AG04449 (cell line): ENCODE results near the gene NISCH.

Experiments
- CTCF ChIA-PET: fragments of 350-600 bp; formaldehyde crosslinking; extraction: SDS; loops from one replicate; lab custom pipeline; 2021; ENCODE audit warnings: antibody characterized with exemption; lab: Yijun Ruan, JAX
- POLR2A ChIA-PET: fragments of 400-600, 350-600 bp; formaldehyde crosslinking; extraction: SDS; loops from one replicate; lab custom pipeline; 2020; ENCODE audit warnings: antibody characterized with exemption, inconsistent platforms; lab: Yijun Ruan, JAX
- DNase-seq: peaks from one replicate; pipeline ENCODE4 v3.0.0-alpha.2; 2010; ENCODE audit warnings: low read depth, low spot score
- H3K4me3 ChIP-seq: 2 replicates; pipeline ENCODE4 v1.5.1; 2011; ENCODE audit warnings: low read depth, mild to moderate bottlenecking, control low read depth, low read length
- TF ChIP-seq, protein P1 (sequence below): IDR thresholded peaks from one replicate; pipeline ENCODE4 v1.5.1; 2011; ENCODE audit warnings: mild to moderate bottlenecking, moderate library complexity, low read length, control low read depth, inconsistent platforms; ENCODE audit not compliant: insufficient read depth; ENCODE audit errors: missing control alignments

The NISCH gene

DNA sequence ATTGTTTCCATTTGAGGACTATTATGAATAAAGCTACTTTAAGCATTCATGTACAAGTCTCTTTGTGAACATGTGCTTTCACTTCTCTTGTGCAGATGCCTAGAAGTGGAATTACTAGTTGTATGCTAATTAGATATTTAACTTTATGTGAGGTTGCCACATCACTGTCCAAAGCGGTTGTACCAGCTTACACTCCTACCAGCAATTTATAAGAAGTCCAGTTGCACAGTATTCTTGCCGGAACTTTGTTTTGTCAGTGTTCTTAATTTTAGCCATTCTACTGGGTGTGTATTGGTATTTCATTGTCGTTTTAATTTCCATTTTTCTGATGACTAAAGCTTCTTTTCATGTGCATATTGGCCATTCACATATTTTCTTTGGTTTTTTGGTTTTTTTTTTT is 39.6 kb upstream of the NISCH start:
- POLR2A ChIA-PET: no interaction called here
- H3K4me3 ChIP-seq: no peak overlapping the region
- no peak for DNase-seq
- CTCF ChIA-PET: interaction anchor here (1.0 to 28.6 kb wide), 4 partner anchors 9 to 32 kb away, joined by 4 to 1004 read pairs (median 54); partner anchors contain the start of genes NISCH, SEMA3G and TNNC1
- TF ChIP-seq, protein P1, sequence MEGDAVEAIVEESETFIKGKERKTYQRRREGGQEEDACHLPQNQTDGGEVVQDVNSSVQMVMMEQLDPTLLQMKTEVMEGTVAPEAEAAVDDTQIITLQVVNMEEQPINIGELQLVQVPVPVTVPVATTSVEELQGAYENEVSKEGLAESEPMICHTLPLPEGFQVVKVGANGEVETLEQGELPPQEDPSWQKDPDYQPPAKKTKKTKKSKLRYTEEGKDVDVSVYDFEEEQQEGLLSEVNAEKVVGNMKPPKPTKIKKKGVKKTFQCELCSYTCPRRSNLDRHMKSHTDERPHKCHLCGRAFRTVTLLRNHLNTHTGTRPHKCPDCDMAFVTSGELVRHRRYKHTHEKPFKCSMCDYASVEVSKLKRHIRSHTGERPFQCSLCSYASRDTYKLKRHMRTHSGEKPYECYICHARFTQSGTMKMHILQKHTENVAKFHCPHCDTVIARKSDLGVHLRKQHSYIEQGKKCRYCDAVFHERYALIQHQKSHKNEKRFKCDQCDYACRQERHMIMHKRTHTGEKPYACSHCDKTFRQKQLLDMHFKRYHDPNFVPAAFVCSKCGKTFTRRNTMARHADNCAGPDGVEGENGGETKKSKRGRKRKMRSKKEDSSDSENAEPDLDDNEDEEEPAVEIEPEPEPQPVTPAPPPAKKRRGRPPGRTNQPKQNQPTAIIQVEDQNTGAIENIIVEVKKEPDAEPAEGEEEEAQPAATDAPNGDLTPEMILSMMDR: no peak

DNA sequence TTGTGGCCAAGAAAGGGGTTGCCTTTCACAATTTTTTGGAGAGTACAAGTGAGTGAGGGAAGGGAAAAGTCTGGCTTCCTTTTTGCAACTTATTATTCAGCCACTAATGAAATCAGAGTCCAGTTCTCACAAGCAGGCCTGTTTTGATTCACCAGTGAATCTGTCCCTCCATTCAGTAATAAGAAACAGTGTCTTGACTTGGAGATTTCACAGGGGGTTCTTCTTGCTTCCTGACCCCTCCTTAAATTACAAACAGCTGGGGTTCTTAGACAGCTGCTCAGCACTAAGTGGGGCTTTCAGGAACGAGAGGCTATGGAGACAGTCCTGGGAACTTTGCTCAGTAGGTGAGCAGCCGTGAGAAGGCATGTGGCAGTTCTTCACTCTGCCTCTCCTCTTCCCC is 35.0 kb upstream of the NISCH start:
- no peak for DNase-seq
- TF ChIP-seq, protein P1: no peak
- CTCF ChIA-PET: interaction anchor here (0.6 to 28.6 kb wide), 6 partner anchors 8 to 281 kb away, joined by 3 to 1004 read pairs (median 8); partner anchors contain the start of genes NISCH, SEMA3G and TNNC1
- no peak overlapping the region for H3K4me3 ChIP-seq
- POLR2A ChIA-PET: no interaction called here

DNA sequence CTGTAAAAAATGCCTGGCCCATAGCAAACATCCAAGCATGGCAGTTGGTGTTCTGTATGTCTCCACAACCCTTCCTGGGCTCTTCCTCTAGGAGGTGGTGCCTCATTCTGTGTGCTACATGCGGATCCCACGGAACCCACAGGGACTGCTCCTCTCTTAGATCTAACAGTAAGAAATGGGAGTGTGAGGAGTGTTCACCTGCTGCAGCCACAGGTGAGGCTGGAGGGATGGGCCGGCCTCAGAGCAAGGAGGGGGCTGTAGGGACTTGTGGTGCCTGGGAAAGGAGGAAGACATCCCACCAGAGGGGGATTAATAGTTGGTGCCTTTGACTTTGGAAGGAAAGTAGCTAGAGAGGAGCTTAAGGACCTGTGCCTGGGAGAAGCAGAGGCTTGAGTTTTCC is 32.7 kb upstream of the NISCH start:
- POLR2A ChIA-PET: no interaction called here
- CTCF ChIA-PET: interaction anchor here (1.9 to 28.6 kb wide), 2 partner anchors 9 to 25 kb away, joined by 21 to 1004 read pairs; partner anchors contain the start of genes NISCH, SEMA3G and TNNC1
- TF ChIP-seq, protein P1: no peak
- DNase-seq: no peak
- H3K4me3 ChIP-seq: no peak overlapping the region

DNA sequence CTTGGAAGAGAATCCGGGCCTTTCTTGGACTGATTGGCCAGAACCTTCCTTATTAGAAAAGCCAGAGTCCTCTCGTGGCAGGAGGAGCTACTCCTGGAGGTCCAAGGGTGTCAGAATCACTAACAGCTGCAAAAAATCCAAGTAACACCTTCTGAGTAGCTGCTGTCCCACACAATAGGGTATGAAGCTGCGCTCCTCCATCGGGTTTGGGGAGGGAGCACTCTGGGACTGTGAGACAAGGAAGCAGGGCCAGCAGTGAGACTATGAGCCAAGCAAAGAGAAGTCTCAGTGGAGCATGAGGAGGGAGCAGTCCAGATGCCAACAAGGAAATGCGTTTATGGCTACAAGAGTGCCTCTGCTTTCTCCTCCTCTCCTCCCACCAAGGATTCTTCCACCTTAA is 32.2 kb upstream of the NISCH start:
- ChIA-PET CTCF (interaction anchor here (1.9 to 28.6 kb wide), 2 partner anchors 10 to 25 kb away, joined by 21 to 1004 read pairs; partner anchors contain the start of genes NISCH, SEMA3G and TNNC1), POLR2A (no interaction called here)
- no peak for DNase-seq
- TF ChIP-seq, protein P1: no peak
- H3K4me3 ChIP-seq: no peak overlapping the region

DNA sequence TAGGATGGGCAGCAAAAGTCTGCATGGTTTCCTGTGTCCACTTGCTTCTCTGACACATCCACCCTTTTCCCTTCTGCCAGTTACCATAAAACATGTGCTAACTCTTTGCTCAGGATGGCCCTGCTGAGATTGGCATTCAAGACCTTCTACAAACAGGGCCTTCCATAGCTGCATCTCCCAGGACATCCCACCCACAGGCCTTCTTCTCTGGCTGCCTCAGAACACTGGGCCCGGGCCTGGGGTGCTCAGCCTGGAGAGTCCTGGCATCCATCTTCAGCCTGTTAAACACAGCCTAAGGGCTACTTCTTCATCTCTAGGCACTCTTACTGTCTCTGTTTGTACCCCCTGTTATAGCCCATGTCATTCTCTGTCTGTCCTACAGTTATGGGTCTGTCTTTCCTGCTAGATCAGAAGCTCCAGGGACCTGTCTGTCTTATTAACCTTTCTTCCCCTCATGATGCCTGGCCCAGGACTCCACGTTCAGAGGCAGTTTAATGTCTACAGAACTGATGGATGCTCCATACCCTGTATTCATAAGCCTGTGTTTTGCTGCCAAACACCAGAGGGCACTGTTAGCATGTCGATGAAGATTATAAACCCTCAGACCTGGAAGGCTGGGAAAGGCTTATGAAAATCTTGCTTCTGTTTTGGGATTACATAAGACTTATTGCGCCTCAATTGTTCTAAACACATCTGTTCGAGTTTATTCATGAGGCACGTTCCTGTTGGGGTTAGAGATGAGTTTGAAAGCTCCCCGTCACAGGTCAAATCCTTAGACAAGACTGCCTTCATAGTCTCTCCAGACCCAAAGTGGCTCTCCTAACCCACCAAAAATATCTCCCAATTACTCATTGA is 27.0 kb upstream of the NISCH start:
- CTCF ChIA-PET: interaction anchor here (0.5 to 28.6 kb wide), 39 partner anchors 8 to 643 kb away, joined by 3 to 1004 read pairs (median 4); partner anchors contain the start of genes NISCH, SEMA3G and TNNC1

More for the DNA sequence above, 27.0 kb upstream of the NISCH start:
- POLR2A ChIA-PET: no interaction called here
- DNase-seq: peak; percentile 23
- no peak overlapping the region for H3K4me3 ChIP-seq
- TF ChIP-seq, protein P1: peak; percentile 80
